HG03025 (cell line): ENCODE measurements around the gene SNORC.
"Not testable (repeated sequence)": the region's sequence is repeated elsewhere in the genome, so short reads cannot be mapped to it uniquely, and the experiment has no call there.

Source experiments
- ATAC-seq: cut with Tn5 transposase; IDR thresholded peaks from one replicate; pipeline ENCODE4 v1.9.1; 2021; ENCODE audit warnings: mild to moderate bottlenecking, moderate library complexity; ENCODE audit not compliant: unreplicated experiment, low FRiP score

Gene SNORC

DNA sequence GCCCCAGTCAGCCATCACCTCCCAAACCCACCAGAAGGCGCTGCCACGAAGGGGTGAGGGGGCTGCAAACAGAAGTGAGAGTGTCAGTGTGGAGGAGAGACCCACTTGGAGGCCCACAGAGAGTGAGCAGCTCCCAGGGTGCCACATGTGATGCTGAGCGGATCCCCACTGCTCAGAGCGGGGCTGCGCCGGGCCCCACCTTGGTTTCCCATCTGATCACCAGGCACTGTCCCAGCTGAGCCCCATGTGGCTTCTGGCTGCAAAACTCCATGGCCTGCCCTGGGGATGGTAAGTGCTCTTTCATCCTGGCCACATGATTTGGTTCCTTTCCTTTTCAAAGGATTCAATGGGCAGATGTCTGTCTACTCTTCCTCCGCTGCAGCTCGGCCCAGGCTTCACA is 23.8 kb downstream of the SNORC start:
- no peak for ATAC-seq

DNA sequence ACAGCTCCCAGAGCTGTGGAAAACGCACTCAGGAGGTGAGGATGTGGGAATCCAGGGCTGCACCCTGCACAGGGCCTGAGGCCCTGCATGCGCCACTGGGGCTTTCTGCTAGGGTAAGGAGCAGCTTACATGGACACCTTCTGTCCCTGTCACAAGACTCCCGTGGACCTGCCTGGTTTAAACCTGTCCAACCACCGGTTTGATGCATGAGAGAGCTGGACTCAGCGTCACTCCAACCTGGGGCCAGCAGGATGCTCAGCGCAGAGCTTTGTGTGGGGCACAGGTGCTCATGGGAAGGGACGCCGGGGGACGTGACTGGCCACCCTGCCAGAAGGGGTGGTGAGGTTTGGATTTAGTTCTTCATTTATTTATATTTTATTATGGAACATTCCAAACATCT is 24.2 kb downstream of the SNORC start:
- no peak for ATAC-seq

DNA sequence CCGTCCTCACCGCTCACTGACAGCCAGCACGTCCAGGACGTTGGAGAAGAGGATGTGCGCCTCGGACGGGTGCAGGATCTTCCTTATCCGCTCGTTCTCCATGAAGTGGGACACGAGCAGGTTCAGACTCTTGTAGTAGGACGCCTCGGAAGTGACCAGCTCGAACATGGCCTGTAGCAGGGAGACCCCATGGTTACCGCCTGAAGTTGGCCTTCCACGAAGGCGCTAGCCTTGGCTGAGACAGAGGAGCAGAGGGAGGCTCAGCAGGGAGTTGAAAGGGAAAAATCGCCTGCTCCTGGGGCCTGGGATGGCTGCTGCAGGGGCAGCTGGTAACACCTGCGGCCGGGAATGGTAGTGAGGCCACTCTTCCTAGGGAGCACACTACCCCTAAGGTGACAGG is 24.7 kb downstream of the SNORC start:
- ATAC-seq: no peak

DNA sequence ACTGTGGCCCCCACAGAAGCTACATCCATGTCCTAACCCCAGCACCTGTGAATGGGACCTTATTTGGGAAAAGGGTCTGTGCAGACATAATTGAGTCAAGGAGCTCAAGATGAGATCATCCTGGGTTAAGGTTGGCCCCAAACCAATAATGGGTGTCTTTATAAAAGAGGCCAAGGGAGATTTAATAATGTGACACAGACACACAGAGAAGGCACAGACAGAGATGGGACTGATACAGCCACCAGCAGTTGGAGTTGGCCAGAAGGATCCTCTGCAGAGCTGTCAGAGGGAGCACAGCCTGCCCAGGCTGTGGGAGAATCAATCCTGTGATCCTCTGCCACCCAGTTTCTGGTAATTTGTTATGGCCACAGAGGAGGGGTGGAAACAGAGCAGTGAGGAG is 26.0 kb downstream of the SNORC start:
- no peak for ATAC-seq

DNA sequence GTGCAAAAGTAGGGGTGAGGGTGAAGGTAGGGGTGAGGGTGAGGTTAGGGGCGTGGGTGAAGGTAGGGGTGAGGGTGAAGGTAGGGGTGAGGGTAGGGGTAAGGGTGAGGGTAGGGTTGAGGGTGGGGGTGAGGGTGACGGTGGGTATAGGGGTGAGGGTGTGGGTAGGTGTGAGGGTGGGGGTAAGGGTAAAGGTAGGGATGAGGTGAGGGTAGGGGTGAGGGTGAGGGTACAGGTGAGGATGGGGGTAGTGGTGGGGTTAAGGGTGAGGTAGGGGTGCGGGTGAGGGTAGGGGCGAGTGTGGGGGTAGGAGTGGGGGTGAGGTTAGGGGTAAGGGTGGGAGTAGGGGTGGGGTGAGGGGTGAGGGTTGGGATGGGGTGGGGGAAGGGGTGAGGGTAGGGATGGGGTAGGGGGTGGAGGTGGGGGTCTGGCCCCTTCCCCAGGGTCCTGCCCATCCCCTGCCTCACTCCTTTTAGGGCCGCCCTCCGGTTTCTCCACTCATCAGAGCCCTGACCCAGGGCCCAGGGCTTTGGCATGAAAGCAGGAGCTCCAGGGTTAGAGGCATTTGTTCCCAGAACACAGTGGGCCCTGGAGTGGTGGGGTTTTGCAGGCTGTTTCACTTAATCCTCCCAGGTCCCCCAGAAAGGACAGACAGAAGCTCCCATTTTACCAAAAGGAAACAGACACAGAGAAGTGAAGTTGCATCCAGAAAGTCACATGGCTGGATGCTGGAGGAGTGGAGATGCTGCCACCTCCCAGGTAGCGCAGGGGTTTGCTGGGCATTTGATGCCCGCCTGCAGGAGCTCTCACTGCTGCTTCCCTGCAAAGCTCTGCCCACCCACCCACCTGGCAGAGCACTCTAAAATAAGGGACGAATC is 26.9 kb downstream of the SNORC start:
- no peak for ATAC-seq

DNA sequence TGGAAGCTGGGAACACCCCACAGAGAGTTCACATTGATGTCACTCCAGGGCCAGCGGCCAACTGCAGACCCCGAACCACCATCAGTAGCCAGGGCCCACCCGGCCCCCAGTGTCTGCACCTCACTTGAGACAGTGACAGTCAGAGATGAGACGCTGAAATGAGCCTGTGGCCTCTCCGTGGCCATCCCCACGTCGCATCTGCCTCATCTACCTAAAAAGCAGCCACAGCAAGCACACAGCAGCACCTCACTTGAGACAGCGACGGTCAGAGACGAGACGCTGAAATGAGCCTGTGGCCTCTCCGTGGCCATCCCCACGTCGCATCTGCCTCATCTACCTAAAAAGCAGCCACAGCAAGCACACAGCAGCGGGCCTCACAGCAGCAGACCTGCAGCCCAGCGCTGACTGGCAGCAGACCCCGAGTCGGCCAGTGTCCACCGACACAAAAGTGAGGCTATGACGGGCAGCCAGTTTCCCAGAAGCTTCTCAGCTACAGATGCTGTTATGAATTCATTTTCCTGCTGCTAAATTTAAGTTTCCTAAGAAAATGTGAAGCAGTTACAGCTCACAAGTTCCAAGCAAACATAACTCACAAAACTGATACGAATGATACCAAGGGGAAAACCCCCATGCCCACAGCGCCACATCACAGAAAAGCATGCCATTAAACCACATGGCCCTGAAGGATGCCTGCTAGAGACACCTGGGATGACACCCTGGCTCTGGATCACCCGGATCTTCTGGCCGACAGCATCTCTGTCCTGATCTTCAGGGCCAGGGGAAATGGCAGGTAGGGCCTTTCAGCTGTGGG is 27.7 kb downstream of the SNORC start:
- ATAC-seq: no peak

DNA sequence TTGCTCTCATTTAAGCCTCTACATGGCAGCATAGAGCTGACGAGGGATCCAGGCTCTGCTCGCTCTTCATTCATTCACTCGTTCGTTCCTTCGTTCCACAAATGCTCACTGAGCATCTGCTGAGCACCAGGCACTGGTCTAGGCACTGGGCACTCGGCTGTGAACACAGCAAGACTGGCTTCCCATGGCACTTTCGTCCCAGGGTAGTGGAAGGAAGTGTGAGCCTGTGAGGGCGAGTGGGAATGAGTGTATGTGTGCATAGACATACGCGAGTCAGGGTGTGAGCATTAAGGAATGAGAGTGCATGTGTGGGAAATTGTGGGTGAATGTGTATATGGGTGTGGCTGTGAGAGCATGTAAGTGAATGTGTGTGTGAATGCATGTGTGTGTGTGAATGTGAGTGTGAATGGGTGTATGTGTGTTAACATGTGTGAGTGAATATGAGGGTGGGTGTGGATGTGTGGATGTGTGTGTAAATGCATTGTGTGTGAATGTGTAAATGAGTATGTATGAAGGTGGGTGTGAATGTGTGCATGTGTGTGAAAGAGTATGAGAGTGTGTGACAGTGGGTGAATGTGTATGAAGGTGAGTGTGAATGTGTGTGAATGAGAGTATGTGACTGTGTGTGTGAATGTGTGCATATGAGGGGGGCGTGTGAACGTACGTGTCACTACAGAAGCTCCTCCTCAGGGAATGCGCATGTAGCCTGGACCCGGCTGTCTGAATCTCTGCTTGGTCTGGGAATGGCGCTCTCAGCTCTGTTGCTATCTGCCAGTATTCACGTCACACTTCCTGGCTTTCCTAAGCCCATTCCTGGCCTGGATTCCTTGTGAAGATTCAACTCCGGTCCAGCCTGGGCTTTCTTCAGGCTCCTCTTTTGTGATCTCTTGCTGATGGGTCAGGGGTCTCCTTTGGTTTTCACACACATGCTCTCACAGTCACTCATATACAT is 28.8 kb downstream of the SNORC start:
- no peak for ATAC-seq

DNA sequence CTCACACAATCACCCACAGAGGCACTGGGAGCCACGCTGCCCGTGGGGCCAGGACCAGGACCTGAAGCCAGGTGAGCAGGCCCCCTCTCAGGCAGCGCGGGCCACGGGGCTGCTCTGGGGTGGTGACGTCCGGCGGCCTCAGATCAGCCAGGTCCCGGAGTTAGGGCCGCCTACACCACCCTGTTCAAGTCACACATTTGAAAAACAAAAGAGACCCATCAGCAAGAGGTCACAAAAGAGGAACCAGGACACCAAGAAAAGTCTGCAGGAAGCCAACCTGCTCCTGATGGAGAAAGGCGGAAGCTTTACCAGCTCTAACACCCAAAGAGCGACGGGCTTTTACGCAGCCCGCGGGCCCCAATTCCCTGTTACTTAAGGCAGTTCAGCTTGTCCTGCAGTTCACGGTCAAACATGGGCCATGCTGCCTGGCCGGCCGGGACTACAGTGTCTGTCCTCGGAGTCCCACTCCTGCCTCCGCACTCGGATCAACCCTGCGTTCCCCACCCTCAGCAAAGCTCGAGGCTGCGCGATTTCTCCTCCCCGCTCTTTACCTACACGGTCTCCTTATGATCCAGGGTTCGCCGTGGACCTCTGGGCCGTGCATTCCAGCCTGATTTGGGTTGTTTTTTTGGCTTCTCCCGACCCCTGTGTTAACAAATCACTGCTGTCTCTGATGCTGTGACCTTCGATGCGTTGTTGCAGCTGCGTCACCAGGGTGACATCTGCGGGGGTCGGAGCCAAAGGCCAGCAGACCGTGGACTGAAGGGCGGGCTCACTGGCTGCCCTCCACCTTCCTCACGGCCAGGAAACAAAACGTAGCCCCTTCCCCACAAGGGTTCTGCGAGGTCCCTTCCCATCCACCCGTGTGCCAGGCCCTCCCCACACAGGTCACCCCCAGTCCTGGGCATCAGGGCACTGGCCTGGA is 31.0 kb downstream of the SNORC start:
- ATAC-seq: no peak

DNA sequence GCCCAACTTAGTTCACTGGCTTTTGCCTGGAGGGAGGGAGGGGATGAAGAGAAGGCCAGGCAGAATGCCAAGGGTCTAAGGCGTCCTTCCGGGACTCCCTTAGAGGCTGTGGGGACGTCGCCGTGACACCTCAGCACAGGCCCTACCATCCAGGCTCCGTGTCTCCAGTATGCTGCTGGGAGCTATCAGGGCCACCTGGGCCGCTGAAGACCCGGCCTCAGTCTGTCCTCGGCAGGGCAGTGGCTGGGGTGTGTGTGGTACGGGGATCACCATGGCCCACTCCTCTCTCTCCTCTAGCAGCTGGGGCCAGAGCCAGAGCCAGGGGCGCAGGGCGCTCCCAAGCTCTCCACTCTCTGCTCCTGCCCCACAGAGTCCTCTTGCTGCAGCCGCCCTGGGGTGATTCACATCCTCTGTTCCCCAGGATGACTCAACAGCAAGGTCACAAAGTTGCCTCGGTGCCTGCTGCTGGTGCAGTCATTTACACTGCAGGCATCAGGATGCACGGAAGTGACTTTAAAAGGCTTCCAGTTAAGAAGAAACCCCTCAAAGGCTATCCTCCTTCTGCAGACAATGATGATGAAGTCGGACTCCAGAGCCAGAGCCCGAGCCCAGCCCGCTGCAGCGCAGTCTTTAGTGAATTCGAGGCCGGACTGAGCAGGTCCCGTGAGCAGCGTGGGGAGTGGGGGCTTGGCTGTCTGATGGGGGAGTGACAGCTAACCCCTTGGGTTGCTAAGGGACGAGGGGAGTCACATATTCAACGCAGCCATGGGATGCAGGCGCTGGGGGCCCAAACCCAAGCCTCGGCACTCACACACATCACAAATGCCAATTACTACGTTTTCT is 31.9 kb downstream of the SNORC start:
- ATAC-seq: no peak

DNA sequence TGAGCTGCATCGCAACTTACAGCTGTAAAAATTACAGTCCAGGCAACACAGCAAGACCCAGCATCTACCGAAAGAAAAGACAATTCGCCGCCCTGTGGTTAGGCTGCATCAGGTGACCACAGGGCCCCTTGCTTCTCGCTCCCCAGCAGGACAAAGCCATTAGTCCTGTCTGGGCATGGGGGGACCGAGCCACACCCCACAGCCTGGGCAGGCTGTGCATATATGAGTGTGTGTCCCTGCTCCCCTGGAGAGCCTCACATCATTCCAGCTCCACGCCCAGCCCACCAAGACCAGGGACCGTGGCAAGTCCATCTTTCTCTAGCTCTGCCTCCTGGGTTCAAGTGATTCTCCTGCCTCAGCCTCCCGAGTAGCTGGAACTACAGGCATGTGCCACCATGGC is 33.9 kb downstream of the SNORC start:
- no peak for ATAC-seq

DNA sequence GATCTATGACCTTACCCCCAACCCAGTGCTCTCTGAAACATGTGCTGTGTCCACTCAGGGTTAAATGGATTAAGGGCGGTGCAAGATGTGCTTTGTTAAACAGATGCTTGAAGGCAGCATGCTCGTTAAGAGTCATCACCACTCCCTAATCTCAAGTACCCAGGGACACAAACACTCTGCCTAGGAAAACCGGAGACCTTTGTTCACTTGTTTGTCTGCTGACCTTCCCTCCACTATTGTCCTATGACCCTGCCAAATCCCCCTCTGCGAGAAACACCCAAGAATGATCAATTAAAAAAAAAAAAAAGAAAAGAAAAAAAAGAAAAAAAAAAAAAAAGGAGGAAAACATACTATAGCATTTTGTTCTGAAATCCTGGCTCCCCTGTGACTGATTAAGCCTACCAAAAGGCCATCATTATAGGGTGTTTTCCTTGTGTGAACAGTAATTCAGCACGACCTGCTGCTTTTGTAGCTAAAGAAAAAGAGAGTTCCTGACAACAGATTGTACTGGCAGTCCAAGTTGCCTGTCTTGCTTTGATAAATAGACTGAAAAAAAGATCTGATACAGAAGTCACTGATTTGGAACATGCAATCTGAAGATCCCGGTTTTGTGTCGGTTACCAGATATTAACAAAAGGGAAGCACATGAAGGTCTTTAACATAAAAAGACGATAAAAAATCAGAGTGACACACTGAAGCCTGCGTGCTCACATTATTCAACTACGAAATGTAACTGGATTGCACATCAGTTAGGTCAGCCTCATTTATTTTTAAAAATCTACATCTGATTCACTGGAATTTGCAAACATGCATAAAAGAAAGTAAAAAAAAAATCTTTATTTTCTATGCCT is 37.0 kb downstream of the SNORC start:
- ATAC-seq: not testable (repeated sequence)

DNA sequence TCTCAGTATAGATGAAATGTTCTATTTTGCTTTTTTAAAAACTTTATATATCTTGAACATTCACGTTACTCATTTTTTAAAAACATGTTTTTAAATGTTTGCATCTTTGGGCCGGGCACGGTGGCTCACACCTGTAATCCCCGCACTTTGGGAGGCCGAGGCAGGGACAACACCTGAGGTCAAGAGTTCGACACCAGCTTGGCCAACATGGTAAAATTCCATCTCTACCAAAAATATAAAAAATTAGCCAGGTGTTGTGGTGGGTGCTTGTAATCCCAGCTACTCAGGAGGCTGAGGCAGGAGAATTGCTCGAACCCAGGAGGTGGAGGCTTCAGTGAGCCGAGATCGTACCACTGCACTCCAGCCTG is 37.6 kb downstream of the SNORC start:
- not testable (repeated sequence) for ATAC-seq

DNA sequence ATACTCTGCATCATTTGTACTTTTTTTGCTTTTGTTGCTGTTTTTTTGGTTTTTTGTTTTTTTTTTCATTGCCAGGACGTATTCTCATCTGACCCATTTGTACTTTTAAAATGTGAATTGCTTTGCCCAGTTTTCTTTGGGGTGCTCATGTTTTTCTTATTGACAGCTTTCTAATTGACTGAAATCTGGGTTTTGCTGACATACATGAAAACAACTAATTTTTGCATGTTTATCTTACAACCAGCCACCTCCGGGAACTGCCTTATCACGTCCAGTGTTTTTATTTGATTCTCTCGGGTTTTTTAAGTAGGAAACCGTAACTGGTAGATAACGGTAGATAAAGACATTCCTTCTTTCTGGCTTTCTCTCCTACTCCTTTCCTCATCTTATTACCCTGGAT is 38.6 kb downstream of the SNORC start:
- no peak for ATAC-seq

DNA sequence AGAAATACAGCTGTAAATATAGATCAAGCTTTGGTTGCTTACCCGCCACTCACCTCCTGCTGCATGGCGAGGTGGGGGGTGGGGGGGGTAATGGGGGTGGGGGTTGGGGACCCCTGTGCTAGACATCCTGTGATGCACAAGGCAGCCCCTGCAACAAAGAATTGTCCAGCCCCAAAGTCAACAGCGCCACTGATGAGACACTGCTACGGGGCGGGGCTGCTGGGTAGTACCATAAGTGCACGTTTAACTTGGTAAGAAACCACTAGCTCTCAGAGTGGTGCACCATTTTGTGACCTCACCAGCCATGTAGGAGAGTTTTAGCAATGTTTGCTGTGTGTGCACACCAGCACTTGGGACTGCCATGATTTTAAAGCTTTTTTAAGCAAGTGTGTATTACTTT is 40.3 kb downstream of the SNORC start:
- ATAC-seq: no peak

DNA sequence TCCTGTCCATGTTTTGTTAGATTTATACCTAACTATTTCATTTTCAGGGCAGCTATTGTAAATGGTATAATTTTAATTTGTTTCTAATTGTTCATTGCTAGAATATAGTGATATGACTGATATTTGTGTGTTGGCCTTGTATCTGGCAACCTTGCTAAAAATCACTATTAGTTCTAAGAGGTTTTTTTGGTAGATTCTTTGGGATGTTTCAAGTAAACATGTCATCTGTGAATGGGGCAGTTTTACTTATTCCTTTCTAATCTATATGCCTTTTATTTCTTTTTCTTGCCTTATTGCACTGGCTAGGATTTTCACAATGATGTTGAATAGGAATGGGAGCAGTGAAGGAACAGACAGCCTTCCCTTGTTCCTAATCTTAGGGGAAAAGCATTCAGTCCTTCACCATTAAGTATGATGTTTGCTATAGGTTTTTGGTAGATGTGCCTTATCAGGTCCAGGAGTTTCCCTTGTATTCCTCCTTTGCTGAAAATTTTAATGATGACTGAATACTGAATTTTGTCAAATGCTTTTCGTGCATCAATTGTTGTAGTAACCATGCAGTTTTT is 41.7 kb downstream of the SNORC start:
- ATAC-seq: no peak

DNA sequence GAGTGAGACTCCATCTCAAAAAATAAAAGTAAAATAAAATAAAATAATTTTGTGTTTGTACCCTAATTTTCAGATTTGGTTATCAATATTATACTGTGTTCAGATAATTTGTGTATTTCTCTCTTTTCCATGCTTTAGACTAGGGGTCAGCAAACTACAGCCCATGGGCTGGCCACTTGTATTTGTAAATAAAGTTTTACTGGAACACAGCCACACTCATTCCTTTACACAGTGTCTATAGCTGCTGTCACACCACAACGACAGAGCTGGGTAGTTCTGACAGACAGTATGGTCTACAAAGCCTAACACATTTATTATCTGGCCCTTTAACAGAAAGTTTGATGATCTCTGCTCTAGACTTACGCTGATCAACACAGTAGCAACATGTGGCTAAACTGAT is 43.8 kb downstream of the SNORC start:
- ATAC-seq: no peak

DNA sequence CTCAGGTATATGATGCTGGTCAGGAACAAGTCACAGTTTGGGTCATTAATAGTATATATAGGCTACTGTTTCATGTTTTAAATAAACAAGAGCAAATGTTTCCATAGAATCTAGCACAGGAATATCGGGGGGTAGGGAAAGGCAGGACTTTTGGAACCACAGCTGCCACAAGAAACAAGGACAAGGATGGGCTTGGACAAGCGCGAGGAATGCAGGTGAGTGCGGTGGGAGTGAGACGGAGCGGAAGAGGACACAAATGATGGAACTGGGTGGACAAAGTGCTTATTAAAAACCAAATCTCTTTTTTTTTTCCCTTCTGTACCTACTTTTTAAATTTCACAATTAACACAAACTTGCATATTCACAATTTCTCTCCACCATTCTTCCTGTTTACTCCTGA is 49.1 kb downstream of the SNORC start:
- ATAC-seq: no peak

DNA sequence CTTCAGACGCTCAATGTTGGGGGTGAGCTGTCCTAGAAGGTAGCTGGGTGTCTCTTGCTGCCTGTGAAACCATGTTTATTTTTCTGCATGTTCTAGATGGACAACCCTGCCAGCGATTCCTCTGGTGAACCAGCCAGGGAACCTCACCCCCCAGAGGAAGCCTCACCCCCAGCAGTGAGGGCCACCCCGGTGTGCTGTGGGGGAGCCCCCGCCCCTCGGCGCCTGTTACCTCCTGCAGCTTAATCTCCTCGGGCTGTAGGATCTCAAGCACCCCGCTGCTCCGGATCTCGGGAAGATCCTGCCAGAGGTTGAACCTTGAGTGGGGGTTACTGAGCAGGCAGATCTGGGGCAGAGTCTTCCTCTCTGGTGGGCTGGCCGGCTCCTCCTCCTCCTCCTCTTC is 50.0 kb downstream of the SNORC start:
- no peak for ATAC-seq
